ENCODE measurements around the gene RAB35.

The RAB35 gene

GRCh38 chr12:120157678-120158077 lies 41.1 kb upstream of the RAB35 start:
- no peaks in the 10 kb centered on the region for H3K4me1 Mint-ChIP-seq
- H3K4me3 Mint-ChIP-seq = no peak overlapping the region
- peaks cover 75% of the 10 kb centered on the region for H3K36me3 Mint-ChIP-seq (ENCODE audit: low read depth)
- DNase-seq = no peak
- H3K27ac Mint-ChIP-seq = no peak overlapping the region
- no peaks in the 10 kb centered on the region for H3K9me3 Mint-ChIP-seq
- no peak for TF ChIP-seq CTCF (IDR thresholded peaks at IDR 0.05)
- H3K27me3 Mint-ChIP-seq (ENCODE audit: low read depth, poor library complexity) = no peaks in the 10 kb centered on the region

GRCh38 chr12:120156315-120157259 lies 40.0 kb upstream of the RAB35 start:
- Mint-ChIP-seq H3K9me3 (no peaks in the 10 kb centered on the region), H3K4me1 (no peaks in the 10 kb centered on the region), H3K27me3 (ENCODE audit: low read depth, poor library complexity) (no peaks in the 10 kb centered on the region), H3K36me3 (ENCODE audit: low read depth) (peaks cover 67% of the 10 kb centered on the region), H3K4me3 (no peak overlapping the region), H3K27ac (no peak overlapping the region)
- TF ChIP-seq CTCF (IDR thresholded peaks at IDR 0.05) = no peak
- no peak for DNase-seq

GRCh38 chr12:120155072-120155471 lies 38.5 kb upstream of the RAB35 start:
- no peak for TF ChIP-seq CTCF (IDR thresholded peaks at IDR 0.05)
- H3K9me3 Mint-ChIP-seq = no peaks in the 10 kb centered on the region
- DNase-seq = no peak
- no peaks in the 10 kb centered on the region for H3K4me1 Mint-ChIP-seq
- no peaks in the 10 kb centered on the region for H3K27me3 Mint-ChIP-seq (ENCODE audit: low read depth, poor library complexity)
- H3K4me3 Mint-ChIP-seq = no peak overlapping the region
- H3K27ac Mint-ChIP-seq = no peak overlapping the region
- peaks cover 56% of the 10 kb centered on the region for H3K36me3 Mint-ChIP-seq (ENCODE audit: low read depth)

GRCh38 chr12:120150919-120151525 lies 34.5 kb upstream of the RAB35 start:
- Mint-ChIP-seq H3K9me3 (no peaks in the 10 kb centered on the region), H3K27me3 (ENCODE audit: low read depth, poor library complexity) (no peaks in the 10 kb centered on the region), H3K4me1 (no peaks in the 10 kb centered on the region), H3K27ac (no peak overlapping the region), H3K36me3 (ENCODE audit: low read depth) (peaks cover 49% of the 10 kb centered on the region), H3K4me3 (no peak overlapping the region)
- no peak for DNase-seq
- TF ChIP-seq CTCF (IDR thresholded peaks at IDR 0.05) = no peak

GRCh38 chr12:120148011-120148410 lies 31.5 kb upstream of the RAB35 start:
- Mint-ChIP-seq H3K4me1 (no peaks in the 10 kb centered on the region), H3K27ac (no peak overlapping the region)
- TF ChIP-seq CTCF (IDR thresholded peaks at IDR 0.05) = no peak

More at GRCh38 chr12:120148011-120148410, 31.5 kb upstream of the RAB35 start:
- DNase-seq = no peak
- Mint-ChIP-seq H3K4me3 (no peak overlapping the region), H3K27me3 (ENCODE audit: low read depth, poor library complexity) (no peaks in the 10 kb centered on the region), H3K36me3 (ENCODE audit: low read depth) (peaks cover 55% of the 10 kb centered on the region), H3K9me3 (no peaks in the 10 kb centered on the region)

Measured in nephron progenitor cell (in vitro differentiated cells).